Sigmoid colon (tissue), 7 donors: ENCODE data around the gene LIMS4. TPM values are rescaled to one million over a fixed set of nuclear protein-coding genes. Genes with fewer than 3 reads are reported as not detected.
"Not testable (repeated sequence)": the region's sequence is repeated elsewhere in the genome, so short reads cannot be mapped to it uniquely, and the experiment has no call there.

Experiments used
- DNase-seq: peaks from one replicate; pipeline ENCODE4 v3.0.0-alpha.2; 2019
- H3K27ac ChIP-seq, 4 donors: fragments of 200-600 bp; sonication (generic); one replicate each; pipeline ENCODE4 v1.5.1; 2016 to 2019; ENCODE audit warnings: mild to moderate bottlenecking in 1 of 4
- H3K27me3 ChIP-seq, 3 donors: fragments of 200-600 bp; sonication (generic); one replicate each; pipeline ENCODE4 v1.5.1; 2019; ENCODE audit warnings: mild to moderate bottlenecking in 1 of 3
- H3K36me3 ChIP-seq, 4 donors: fragments of 200-600 bp; sonication (generic); one replicate each; pipeline ENCODE4 v1.5.1; 2016 to 2019
- H3K4me1 ChIP-seq, 4 donors: fragments of 200-600 bp; sonication (generic); one replicate each; pipeline ENCODE4 v1.5.1; 2017 to 2019
- H3K4me3 ChIP-seq, 4 donors: fragments of 200-600 bp; sonication (generic); one replicate each; pipeline ENCODE4 v1.5.1; 2017 to 2019; ENCODE audit warnings: mild to moderate bottlenecking in 2 of 4, moderate library complexity in 1 of 4
- H3K9me3 ChIP-seq, 4 donors: fragments of 200-600 bp in 3 of 4; sonication (generic) in 3 of 4; one replicate each; pipeline versions ENCODE4 v1.5.1 to v1.6.1; 2013 to 2019
- WGBS, 2 donors: extraction: QIAGEN DNeasy Blood & Tissue Kit; methylation state at CpG; one replicate each; pipeline ENCODE4 v1.1.7; 2013; 5-methylcytosine and 5-hydroxymethylcytosine counted together
- intact Hi-C: fragments of 100-400 bp; cut with DNase I; formaldehyde crosslinking; loops from one replicate; pipeline ENCODE4 v1.15.1; 2023
- polyA plus RNA-seq, 3 donors: library from polyadenylated mRNA; stranded (reverse); fragments of 200-250 nt; gene quantifications; one replicate each; pipeline ENCODE4 v1.2.3, GENCODE V29; 2013
- total RNA-seq, 4 donors: library from RNA; depleted of rRNA; stranded (reverse); fragments of >200 nt; gene quantifications; one replicate each; pipeline ENCODE4 v1.1.0, GENCODE V29; 2016
- donor health status: healthy with polysubstance abuse.
- donor health status: Bipolar disorder and iron deficiency.
- donor health status: healthy.

LIMS4 gene
- total RNA-seq (10 to 100 TPM in 1 of 4 donors, 1 to 10 TPM in 2, under 1 TPM in 1; 0.33 to 11.9 (median 5.1) TPM), polyA plus RNA-seq (under 1 TPM in 2 of 3 donors, not detected in 1; 0.60 to 0.98 TPM)

GRCh38 chr2:110472171-110473058 is at the start of gene LIMS4:
LIMS4 (minus strand) TSS chr2:110472816; CDS start chr2:110472778, 38 bp downstream.
- H3K36me3 ChIP-seq, H3K4me3 ChIP-seq, H3K27ac ChIP-seq, H3K9me3 ChIP-seq, DNase-seq, H3K4me1 ChIP-seq, intact Hi-C loops, H3K27me3 ChIP-seq: not testable (repeated sequence)
- WGBS, 2 donors = no CpG with 5 or more reads among the region's 29 CpGs

GRCh38 chr2:110499755-110500377 is 27.2 kb upstream of the LIMS4 start:
- WGBS, 2 donors = no CpG with 5 or more reads among the region's 8 CpGs
- H3K9me3 ChIP-seq, H3K4me3 ChIP-seq, DNase-seq, H3K27me3 ChIP-seq, H3K4me1 ChIP-seq, intact Hi-C loops, H3K36me3 ChIP-seq, H3K27ac ChIP-seq: not testable (repeated sequence)

GRCh38 chr2:110496027-110496426 is 23.4 kb upstream of the LIMS4 start:
- H3K27ac ChIP-seq, intact Hi-C loops, H3K27me3 ChIP-seq, DNase-seq, H3K4me3 ChIP-seq, H3K9me3 ChIP-seq, H3K4me1 ChIP-seq, H3K36me3 ChIP-seq: not testable (repeated sequence)
- WGBS, 2 donors = no CpG with 5 or more reads among the region's 6 CpGs

- DNase-seq, H3K27me3 ChIP-seq, H3K9me3 ChIP-seq, H3K27ac ChIP-seq, H3K36me3 ChIP-seq, intact Hi-C loops, H3K4me3 ChIP-seq, H3K4me1 ChIP-seq: not testable (repeated sequence)
- no CpG with 5 or more reads among the region's 3 CpGs for WGBS, 2 donors
Measured at GRCh38 chr2:110494488-110494887, 21.9 kb upstream of the LIMS4 start.

DNA sequence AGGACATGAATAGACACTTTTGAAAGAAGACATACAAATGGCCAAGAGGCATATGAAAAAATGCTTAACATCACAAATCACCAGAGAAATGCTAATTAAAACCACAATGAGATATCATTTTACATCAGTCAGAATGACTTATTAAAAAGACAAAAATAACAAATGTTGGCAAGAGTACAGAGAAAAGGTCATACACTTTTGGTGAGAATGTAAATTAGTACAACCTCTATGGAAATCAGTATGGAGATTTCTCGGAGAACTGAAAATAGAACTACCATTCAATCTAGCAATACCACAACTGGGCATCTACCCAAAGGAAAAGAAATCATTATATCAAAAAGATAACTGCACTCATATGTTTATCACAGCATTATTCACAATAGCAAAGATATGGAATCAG is 16.4 kb upstream of the LIMS4 start:
- DNase-seq, H3K4me3 ChIP-seq, H3K36me3 ChIP-seq, H3K27ac ChIP-seq, intact Hi-C loops, H3K9me3 ChIP-seq, H3K27me3 ChIP-seq, H3K4me1 ChIP-seq: not testable (repeated sequence)
- WGBS, 2 donors = no CpG with 5 or more reads among the region's 1 CpG

DNA sequence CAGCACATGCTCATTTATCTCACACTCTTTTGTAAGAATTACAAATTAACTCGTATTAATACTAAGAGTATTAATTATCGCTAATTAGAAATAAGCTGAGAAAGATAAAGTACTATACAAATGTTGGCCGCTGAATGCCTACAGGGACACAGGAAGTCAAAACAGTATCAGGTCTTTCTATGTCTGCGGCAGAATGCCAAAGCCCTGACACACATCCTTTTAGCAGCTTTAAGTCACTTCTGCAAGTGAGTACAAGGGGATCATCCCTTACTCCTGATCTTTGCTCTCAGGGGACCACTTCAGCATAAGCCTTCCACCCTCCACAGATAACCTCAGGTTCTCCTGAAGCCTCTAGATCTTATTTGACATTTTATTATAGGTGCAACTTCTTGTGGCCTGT is 10.1 kb upstream of the LIMS4 start:
- WGBS, 2 donors = no CpG with 5 or more reads among the region's 4 CpGs
- intact Hi-C loops, DNase-seq, H3K27ac ChIP-seq, H3K36me3 ChIP-seq, H3K4me3 ChIP-seq, H3K4me1 ChIP-seq, H3K27me3 ChIP-seq, H3K9me3 ChIP-seq: not testable (repeated sequence)

- intact Hi-C loops, H3K27me3 ChIP-seq: not testable (repeated sequence)
- WGBS, 2 donors = no CpG with 5 or more reads among the region's 3 CpGs
Measured at GRCh38 chr2:110481200-110481599, 8.6 kb upstream of the LIMS4 start.

DNA sequence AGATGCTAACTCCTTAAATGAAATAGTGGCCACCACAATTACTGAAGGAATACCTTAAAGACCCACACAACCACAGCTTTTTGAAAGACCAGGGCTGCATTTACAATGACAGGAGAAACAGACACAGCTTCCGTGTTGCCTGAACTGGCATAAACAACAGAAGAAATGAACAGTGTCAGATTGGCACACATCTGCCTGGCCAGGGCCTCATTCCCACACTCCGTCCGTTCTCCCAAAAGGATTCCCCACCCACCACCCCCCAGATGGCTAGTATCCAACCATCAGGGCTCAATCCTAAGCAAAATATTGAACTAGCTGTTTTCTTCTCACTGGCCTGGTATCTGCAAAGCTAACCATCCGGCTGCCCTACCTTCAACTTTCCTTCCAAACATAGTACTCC is 7.5 kb upstream of the LIMS4 start:
- WGBS, 2 donors = no CpG with 5 or more reads among the region's 4 CpGs
- H3K27me3 ChIP-seq, H3K4me3 ChIP-seq, intact Hi-C loops, H3K27ac ChIP-seq, DNase-seq, H3K9me3 ChIP-seq, H3K4me1 ChIP-seq, H3K36me3 ChIP-seq: not testable (repeated sequence)

More at GRCh38 chr2:110481200-110481599, 8.6 kb upstream of the LIMS4 start:
- not testable (repeated sequence) for H3K9me3 ChIP-seq, H3K36me3 ChIP-seq, H3K4me3 ChIP-seq, DNase-seq, H3K27ac ChIP-seq, H3K4me1 ChIP-seq

DNA sequence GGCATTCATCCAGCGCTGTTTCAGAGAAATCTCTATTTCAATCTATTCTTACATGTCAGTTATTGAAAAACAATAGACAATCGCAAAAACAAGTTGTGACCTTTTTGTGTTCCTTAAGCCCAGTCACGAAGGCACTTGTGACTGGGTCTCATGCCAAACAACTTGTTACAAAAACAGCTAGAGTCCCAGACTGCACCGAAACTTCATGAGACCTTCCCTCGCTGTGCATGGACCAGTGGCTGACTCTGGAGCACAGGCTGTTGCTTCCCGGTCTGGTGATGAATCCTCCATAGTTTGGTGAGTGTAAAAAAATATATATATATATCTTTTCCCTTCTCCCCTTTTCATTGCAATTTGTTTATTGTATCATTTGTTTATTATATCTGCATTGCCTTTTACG is 4.8 kb upstream of the LIMS4 start:
- H3K9me3 ChIP-seq, H3K27me3 ChIP-seq, H3K4me3 ChIP-seq, H3K27ac ChIP-seq, DNase-seq, intact Hi-C loops, H3K4me1 ChIP-seq, H3K36me3 ChIP-seq: not testable (repeated sequence)
- no CpG with 5 or more reads among the region's 7 CpGs for WGBS, 2 donors

GRCh38 chr2:110476952-110477351 is 4.3 kb upstream of the LIMS4 start:
- intact Hi-C loops, H3K36me3 ChIP-seq, H3K27ac ChIP-seq, H3K4me3 ChIP-seq, H3K4me1 ChIP-seq, DNase-seq, H3K27me3 ChIP-seq, H3K9me3 ChIP-seq: not testable (repeated sequence)
- WGBS, 2 donors = no CpG with 5 or more reads among the region's 6 CpGs

GRCh38 chr2:110475627-110476359 is 3.2 kb upstream of the LIMS4 start:
- H3K27me3 ChIP-seq, H3K36me3 ChIP-seq, DNase-seq, H3K27ac ChIP-seq, H3K4me3 ChIP-seq, H3K9me3 ChIP-seq, intact Hi-C loops, H3K4me1 ChIP-seq: not testable (repeated sequence)
- WGBS, 2 donors = no CpG with 5 or more reads among the region's 3 CpGs

- DNase-seq, H3K4me1 ChIP-seq, H3K27ac ChIP-seq, intact Hi-C loops, H3K9me3 ChIP-seq, H3K36me3 ChIP-seq, H3K4me3 ChIP-seq, H3K27me3 ChIP-seq: not testable (repeated sequence)
- no CpG with 5 or more reads among the region's 4 CpGs for WGBS, 2 donors
Measured at GRCh38 chr2:110474898-110475297, 2.3 kb upstream of the LIMS4 start.

DNA sequence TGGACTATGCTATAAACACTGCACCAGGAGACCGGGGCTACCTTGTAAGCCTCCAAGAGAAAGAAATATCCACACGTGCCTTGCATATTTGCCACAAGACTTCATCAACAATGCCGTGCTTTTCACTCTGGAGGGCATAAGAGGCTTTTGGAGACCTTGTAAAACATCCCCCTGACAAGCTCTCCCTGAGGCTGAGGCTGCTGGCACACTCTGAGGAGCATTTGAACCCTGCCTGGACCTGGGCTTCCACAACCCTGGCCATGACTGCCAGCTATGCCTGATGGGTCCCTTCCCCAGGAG is 393 bp upstream of the LIMS4 start:
- H3K27me3 ChIP-seq, H3K4me3 ChIP-seq, H3K36me3 ChIP-seq, H3K9me3 ChIP-seq, H3K27ac ChIP-seq, intact Hi-C loops, DNase-seq, H3K4me1 ChIP-seq: not testable (repeated sequence)
- no CpG with 5 or more reads among the region's 3 CpGs for WGBS, 2 donors
